WTC11 (cell line): Measurements from ENCODE around the gene RAB3D. TPM values are rescaled to one million over a fixed set of nuclear protein-coding genes. Genes with fewer than 3 reads are reported as not detected.
"Not testable (repeated sequence)": the region's sequence is repeated elsewhere in the genome, so short reads cannot be mapped to it uniquely, and the experiment has no call there.

Experiments used
- ATAC-seq: fragments of 200-7000 bp; cut with Tn5 transposase; 2 replicates; pipeline ENCODE4 v1.10.0; 2021; ENCODE audit warnings: mild to moderate bottlenecking, moderate library complexity
- CTCF ChIA-PET: fragments of 300-600 bp; sonication (Branson Sonifier 250); formaldehyde crosslinking; loops from one replicate; lab custom pipeline; 2021; ENCODE audit warnings: antibody characterized with exemption; lab: Charles Lee
- POLR2A ChIA-PET: fragments of 350-600 bp; sonication (Branson Sonifier 250); formaldehyde crosslinking; loops from one replicate; lab custom pipeline; 2021; ENCODE audit warnings: antibody characterized with exemption; lab: Charles Lee
- DNase-seq: peaks from one replicate; pipeline ENCODE4 v3.0.0; 2021; ENCODE audit warnings: low spot score
- H3K27ac Mint-ChIP-seq: 2 replicates; pipeline ENCODE4 v1.8.0; 2021; ENCODE audit warnings: mixed read lengths
- H3K27me3 Mint-ChIP-seq: 2 replicates; pipeline ENCODE4 v1.8.0; 2021; ENCODE audit warnings: low read depth, mild to moderate bottlenecking, moderate library complexity, mixed read lengths
- H3K36me3 Mint-ChIP-seq: 2 replicates; pipeline ENCODE4 v1.8.0; 2021; ENCODE audit warnings: mixed read lengths
- H3K4me1 Mint-ChIP-seq: 2 replicates; pipeline ENCODE4 v1.8.0; 2022; ENCODE audit warnings: mixed read lengths
- H3K4me3 Mint-ChIP-seq: 2 replicates; pipeline ENCODE4 v1.8.0; 2021; ENCODE audit warnings: mild to moderate bottlenecking, moderate library complexity, mixed read lengths
- H3K9me3 Mint-ChIP-seq: 2 replicates; pipeline ENCODE4 v1.8.0; 2021; ENCODE audit warnings: mixed read lengths
- CBFB ChIP-seq: sonication (generic); formaldehyde crosslinking; IDR thresholded peaks from 2 replicates; pipeline ENCODE4 v1.8.1; 2022; ENCODE audit warnings: mild to moderate bottlenecking, low read depth, missing genetic modification reagents
- FOXP4 ChIP-seq: sonication (generic); formaldehyde crosslinking; IDR thresholded peaks from 2 replicates; pipeline ENCODE4 v1.8.0; 2022; ENCODE audit warnings: mild to moderate bottlenecking, missing genetic modification reagents
- GRHL2 ChIP-seq: fragments of 250-450 bp; sonication (Bioruptor Pico); IDR thresholded peaks from 2 replicates; pipeline ENCODE4 v1.8.0; 2022; ENCODE audit warnings: mild to moderate bottlenecking, moderate library complexity; ENCODE audit not compliant: insufficient replicate concordance, severe bottlenecking
- JAZF1 ChIP-seq: fragments of 250-450 bp; sonication (Bioruptor Pico); IDR thresholded peaks from 2 replicates; pipeline ENCODE4 v1.9.0; 2021; ENCODE audit warnings: moderate library complexity, mild to moderate bottlenecking, inconsistent platforms
- SMAD4 ChIP-seq: sonication (generic); formaldehyde crosslinking; IDR thresholded peaks from 2 replicates; pipeline ENCODE4 v1.8.0; 2022; ENCODE audit warnings: mild to moderate bottlenecking, missing genetic modification reagents
- TEAD1 ChIP-seq: sonication (generic); formaldehyde crosslinking; IDR thresholded peaks from 2 replicates; pipeline ENCODE4 v1.8.0; 2022; ENCODE audit warnings: mild to moderate bottlenecking, missing genetic modification reagents
- ZBTB21 ChIP-seq: sonication (generic); formaldehyde crosslinking; IDR thresholded peaks from 2 replicates; pipeline ENCODE4 v1.8.1; 2023; ENCODE audit warnings: mild to moderate bottlenecking, missing genetic modification reagents, borderline replicate concordance
- ZNF138 ChIP-seq: sonication (generic); formaldehyde crosslinking; conservative IDR thresholded peaks from 2 replicates; pipeline ENCODE4 v1.8.1; 2022; ENCODE audit warnings: mild to moderate bottlenecking, moderate library complexity, missing genetic modification reagents
- ZNF219 ChIP-seq: sonication (generic); formaldehyde crosslinking; IDR thresholded peaks from 2 replicates; pipeline ENCODE4 v1.8.0; 2023; ENCODE audit warnings: missing genetic modification reagents, mild to moderate bottlenecking, borderline replicate concordance
- ZNF263 ChIP-seq: sonication (generic); formaldehyde crosslinking; IDR thresholded peaks from 2 replicates; pipeline ENCODE4 v1.8.1; 2022; ENCODE audit warnings: low read depth, mild to moderate bottlenecking, moderate library complexity, missing genetic modification reagents
- ZNF423 ChIP-seq: fragments of 250-450 bp; sonication (Bioruptor Pico); IDR thresholded peaks from 2 replicates; pipeline ENCODE4 v2.1.2; 2022; ENCODE audit warnings: mild to moderate bottlenecking, moderate library complexity
- total RNA-seq: library from RNA; stranded (reverse); gene quantifications from 3 replicates; pipeline ENCODE4 v1.2.3, GENCODE V29; 2021
- TF ChIP-seq, protein P1 (sequence below): sonication (generic); formaldehyde crosslinking; IDR thresholded peaks from 2 replicates; pipeline ENCODE4 v1.8.1; 2022; ENCODE audit warnings: mild to moderate bottlenecking, moderate library complexity, missing genetic modification reagents
- TF ChIP-seq, protein P2 (sequence below): sonication (generic); formaldehyde crosslinking; IDR thresholded peaks from 2 replicates; pipeline ENCODE4 v1.8.1; 2023; ENCODE audit warnings: mild to moderate bottlenecking, missing genetic modification reagents
- TF ChIP-seq, protein P3 (sequence below): sonication (generic); formaldehyde crosslinking; IDR thresholded peaks from 2 replicates; pipeline ENCODE4 v1.8.0; 2022; ENCODE audit warnings: missing genetic modification reagents

RAB3D gene
- total RNA-seq, 1 experiment from 2014 or later, result 18.9 TPM

- Mint-ChIP-seq H3K9me3 (no peaks in the 10 kb centered on the region), H3K27ac (no peak overlapping the region), H3K4me3 (no peak overlapping the region), H3K27me3 (no peaks in the 10 kb centered on the region), H3K4me1 (peaks cover 7% of the 10 kb centered on the region), H3K36me3 (peaks cover 21% of the 10 kb centered on the region)
- ATAC-seq (no peak), DNase-seq (no peak)
- ChIA-PET POLR2A (no interaction called here), CTCF (no interaction called here)
- TF ChIP-seq ZNF263, result no peak
- TF ChIP-seq, protein P1, sequence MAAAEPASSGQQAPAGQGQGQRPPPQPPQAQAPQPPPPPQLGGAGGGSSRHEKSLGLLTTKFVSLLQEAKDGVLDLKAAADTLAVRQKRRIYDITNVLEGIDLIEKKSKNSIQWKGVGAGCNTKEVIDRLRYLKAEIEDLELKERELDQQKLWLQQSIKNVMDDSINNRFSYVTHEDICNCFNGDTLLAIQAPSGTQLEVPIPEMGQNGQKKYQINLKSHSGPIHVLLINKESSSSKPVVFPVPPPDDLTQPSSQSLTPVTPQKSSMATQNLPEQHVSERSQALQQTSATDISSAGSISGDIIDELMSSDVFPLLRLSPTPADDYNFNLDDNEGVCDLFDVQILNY (CRISPR knock-in tag), result no peak
- TF ChIP-seq JAZF1, result no peak
Measured at GRCh38 chr19:11337080-11337479, 2.4 kb downstream of the RAB3D start.

GRCh38 chr19:11335449-11336146 lies 3.9 kb downstream of the RAB3D start:
- peaks cover 21% of the 10 kb centered on the region for H3K36me3 Mint-ChIP-seq
- H3K27me3 Mint-ChIP-seq, result no peaks in the 10 kb centered on the region
- no peak for DNase-seq
- peaks cover 7% of the 10 kb centered on the region for H3K4me1 Mint-ChIP-seq
- no peak overlapping the region for H3K27ac Mint-ChIP-seq
- ChIA-PET POLR2A (no interaction called here), CTCF (interaction anchor here (1.2 kb wide), 1 partner anchor 42 kb away, joined by 3 read pairs; no protein-coding TSS in a partner anchor)
- no peak overlapping the region for H3K4me3 Mint-ChIP-seq
- ATAC-seq, result no peak
- no peaks in the 10 kb centered on the region for H3K9me3 Mint-ChIP-seq
- TF ChIP-seq GRHL2 (CRISPR knock-in tag) (no peak), ZBTB21 (CRISPR knock-in tag) (no peak), ZNF138 (CRISPR knock-in tag) (no peak), TEAD1 (CRISPR knock-in tag) (no peak), CBFB (CRISPR knock-in tag) (no peak), FOXP4 (CRISPR knock-in tag) (no peak), ZNF219 (CRISPR knock-in tag) (no peak), SMAD4 (CRISPR knock-in tag) (no peak), ZNF423 (no peak)
- TF ChIP-seq, protein P2, sequence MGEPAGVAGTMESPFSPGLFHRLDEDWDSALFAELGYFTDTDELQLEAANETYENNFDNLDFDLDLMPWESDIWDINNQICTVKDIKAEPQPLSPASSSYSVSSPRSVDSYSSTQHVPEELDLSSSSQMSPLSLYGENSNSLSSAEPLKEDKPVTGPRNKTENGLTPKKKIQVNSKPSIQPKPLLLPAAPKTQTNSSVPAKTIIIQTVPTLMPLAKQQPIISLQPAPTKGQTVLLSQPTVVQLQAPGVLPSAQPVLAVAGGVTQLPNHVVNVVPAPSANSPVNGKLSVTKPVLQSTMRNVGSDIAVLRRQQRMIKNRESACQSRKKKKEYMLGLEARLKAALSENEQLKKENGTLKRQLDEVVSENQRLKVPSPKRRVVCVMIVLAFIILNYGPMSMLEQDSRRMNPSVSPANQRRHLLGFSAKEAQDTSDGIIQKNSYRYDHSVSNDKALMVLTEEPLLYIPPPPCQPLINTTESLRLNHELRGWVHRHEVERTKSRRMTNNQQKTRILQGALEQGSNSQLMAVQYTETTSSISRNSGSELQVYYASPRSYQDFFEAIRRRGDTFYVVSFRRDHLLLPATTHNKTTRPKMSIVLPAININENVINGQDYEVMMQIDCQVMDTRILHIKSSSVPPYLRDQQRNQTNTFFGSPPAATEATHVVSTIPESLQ (CRISPR knock-in tag), result no peak
- TF ChIP-seq, protein P3, sequence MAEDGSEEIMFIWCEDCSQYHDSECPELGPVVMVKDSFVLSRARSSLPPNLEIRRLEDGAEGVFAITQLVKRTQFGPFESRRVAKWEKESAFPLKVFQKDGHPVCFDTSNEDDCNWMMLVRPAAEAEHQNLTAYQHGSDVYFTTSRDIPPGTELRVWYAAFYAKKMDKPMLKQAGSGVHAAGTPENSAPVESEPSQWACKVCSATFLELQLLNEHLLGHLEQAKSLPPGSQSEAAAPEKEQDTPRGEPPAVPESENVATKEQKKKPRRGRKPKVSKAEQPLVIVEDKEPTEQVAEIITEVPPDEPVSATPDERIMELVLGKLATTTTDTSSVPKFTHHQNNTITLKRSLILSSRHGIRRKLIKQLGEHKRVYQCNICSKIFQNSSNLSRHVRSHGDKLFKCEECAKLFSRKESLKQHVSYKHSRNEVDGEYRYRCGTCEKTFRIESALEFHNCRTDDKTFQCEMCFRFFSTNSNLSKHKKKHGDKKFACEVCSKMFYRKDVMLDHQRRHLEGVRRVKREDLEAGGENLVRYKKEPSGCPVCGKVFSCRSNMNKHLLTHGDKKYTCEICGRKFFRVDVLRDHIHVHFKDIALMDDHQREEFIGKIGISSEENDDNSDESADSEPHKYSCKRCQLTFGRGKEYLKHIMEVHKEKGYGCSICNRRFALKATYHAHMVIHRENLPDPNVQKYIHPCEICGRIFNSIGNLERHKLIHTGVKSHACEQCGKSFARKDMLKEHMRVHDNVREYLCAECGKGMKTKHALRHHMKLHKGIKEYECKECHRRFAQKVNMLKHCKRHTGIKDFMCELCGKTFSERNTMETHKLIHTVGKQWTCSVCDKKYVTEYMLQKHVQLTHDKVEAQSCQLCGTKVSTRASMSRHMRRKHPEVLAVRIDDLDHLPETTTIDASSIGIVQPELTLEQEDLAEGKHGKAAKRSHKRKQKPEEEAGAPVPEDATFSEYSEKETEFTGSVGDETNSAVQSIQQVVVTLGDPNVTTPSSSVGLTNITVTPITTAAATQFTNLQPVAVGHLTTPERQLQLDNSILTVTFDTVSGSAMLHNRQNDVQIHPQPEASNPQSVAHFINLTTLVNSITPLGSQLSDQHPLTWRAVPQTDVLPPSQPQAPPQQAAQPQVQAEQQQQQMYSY (CRISPR knock-in tag), result no peak

GRCh38 chr19:11333838-11334237 lies 5.6 kb downstream of the RAB3D start:
- H3K27me3 Mint-ChIP-seq, H3K9me3 Mint-ChIP-seq, H3K27ac Mint-ChIP-seq, H3K4me3 Mint-ChIP-seq, ATAC-seq, H3K4me1 Mint-ChIP-seq, DNase-seq, POLR2A ChIA-PET, CTCF ChIA-PET: not testable (repeated sequence)
- H3K36me3 Mint-ChIP-seq, result peaks cover 21% of the 10 kb centered on the region
